GM19239 (cell line): ENCODE measurements around the gene SASS6.
A peak's percentile ranks its signal among the peaks of the same experiment; 100 is the strongest.

Experiments
- DNase-seq: peaks from one replicate; pipeline ENCODE4 v3.0.0; 2011; ENCODE audit warnings: low spot score; ENCODE audit not compliant: insufficient read length
- FAIRE-seq: peaks from 2 replicates; lab custom pipeline; 2011; peaks lifted over from hg19 to GRCh38; lab: Jason Lieb, UNC

Gene SASS6

DNA sequence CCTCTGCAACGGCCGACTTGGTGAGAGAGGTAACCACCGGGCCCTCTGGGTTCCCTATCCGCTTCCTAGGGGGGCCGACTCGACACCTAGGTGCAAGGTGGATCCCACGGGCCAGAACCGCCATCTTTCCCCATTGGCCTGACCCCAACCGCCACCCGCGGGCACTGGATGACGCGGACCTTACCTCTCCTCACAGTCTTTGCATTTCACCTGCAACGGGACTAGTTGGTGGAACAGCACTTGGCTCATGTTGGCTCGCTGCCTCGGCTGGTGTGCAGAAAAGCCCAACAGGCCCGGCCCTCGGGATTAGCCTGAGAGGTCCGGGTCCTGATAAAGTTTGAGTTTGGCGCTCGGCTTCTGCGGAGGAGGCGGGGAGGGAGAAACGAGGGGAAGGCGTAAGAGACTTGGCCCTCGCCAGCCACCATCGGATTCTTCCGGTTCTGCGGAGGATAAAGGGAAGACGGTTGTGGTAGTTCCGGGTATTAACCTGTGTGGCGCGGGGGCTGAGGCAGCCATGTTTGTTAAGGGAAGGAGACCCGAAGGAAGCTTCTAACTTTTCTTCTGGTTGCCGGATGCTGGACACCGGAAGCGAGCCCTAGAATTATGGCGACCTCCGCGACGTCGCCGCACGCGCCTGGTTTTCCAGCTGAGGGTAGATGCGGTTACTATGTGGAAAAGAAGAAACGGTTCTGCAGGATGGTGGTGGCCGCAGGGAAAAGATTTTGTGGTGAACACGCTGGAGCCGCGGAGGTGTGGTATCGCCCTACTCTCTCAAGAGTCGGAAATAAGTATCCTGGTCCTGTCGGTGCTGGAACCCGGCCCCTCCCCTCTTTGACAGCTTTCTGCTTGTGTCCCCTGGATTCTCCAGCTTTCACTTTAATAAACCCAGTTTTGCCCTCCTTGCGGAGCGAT is at the start of gene SASS6, which contains the start of gene TRMT13:
SASS6 (minus strand) TSS at position 365 of the 912 bp plus-strand sequence; CDS start at position 249, 116 bp downstream.
TRMT13 (plus strand) TSS at position 598 of the 912 bp plus-strand sequence; CDS start at position 604, 6 bp downstream.
- peak; percentile 99 for FAIRE-seq

GRCh38 chr1:100178091-100178490 is 45.4 kb upstream of the SASS6 start, which contains the start of gene LRRC39:
Gene LRRC39, minus strand, starts transcription at chr1:100178256. Its CDS starts 9,740 bp downstream, at chr1:100168516.
- FAIRE-seq (no peak), DNase-seq (no peak)

More for the DNA sequence above, at the start of gene SASS6, which contains the start of gene TRMT13:
- DNase-seq = peak; percentile 53

DNA sequence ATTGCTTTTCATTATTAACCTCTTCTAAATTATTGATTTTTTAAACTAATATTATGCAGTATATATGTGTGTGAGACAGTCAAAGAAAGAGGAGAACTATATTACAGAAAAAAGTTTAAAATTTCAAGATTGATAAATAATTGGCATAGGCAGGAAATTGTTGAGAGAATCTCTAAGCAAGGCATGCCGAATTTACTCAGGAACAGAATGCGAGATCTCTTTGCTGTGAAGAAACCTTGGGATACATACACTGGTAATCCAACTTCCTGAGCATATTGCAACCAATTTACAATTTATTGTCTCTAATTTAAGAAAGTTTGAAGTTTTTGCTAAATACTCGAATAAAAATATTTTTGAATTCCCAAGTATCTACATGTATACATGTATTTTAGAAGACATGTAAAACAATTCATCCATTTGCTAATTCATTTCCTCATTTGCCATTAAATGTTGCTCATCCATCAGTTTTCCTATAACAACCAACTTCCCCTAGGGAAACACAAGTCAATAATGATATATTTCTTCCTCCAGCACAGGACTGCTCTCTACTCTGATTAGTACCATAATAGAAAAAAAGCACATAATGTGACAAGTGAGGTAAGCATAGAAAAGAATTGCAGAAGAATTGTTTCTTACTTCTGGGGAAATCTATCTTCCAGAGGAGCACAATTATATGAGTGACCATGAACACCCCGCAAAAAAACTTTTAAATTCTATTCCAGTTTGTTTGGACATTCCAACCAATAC is 44.7 kb upstream of the SASS6 start:
- FAIRE-seq (no peak), DNase-seq (no peak)

DNA sequence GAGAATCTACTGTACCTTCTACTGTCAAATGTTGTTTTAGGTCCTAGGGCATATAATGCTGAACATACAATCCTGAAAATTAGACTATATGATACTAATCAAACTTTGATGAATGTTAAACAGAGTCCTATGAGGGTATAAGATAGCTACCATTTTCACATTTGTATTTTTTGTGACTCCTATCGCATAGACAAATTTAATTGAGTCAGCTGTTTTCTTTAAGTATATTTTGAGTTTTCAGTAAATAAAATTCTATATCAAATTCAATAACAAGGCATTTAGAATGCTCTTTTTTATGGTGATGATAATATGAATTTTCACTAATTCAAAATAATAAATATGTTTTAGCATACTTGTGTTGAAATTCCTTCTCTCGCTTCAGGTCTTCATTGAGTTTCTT is 35.3 kb upstream of the SASS6 start:
- DNase-seq = no peak
- FAIRE-seq = no peak

DNA sequence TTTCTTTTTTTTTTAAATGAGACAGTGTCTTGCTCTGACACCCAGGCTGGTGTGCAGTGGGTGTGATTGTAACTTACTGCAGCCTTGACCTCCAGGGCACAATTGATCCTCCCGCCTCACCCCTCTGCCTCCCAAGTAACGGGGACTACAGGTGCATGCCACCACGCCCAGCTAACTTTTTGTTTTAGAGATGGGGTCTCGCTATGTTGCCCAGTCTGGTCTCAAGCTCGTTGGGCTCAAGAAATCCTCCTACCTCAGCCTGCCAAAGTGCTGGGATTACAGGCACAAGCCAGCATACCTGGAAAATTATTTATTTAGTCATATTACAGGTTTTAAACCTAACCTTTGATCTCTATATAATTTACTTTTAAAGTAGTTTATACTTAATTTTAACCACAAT is 32.0 kb upstream of the SASS6 start:
- no peak for FAIRE-seq

DNA sequence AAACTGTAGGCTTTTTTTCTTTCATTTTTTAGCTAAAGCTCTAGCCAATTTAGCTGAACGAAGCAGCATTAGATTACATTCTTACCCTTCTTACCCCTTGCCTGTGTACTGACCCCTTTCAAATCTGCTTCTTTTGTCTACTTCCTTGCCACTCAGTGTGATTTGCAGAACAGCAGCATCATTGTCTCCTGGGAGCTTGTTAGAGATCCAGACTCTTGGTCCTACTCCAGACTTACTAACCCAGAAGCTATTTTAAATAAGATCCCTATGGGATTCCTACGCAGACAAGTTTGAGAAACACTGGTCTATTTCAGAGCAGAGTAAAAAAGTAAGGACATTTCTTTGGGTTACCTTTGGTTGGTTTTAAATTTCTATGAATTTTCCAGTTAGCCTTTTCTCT is 31.5 kb upstream of the SASS6 start:
- DNase-seq = no peak
- FAIRE-seq = no peak

More for the DNA sequence above, 32.0 kb upstream of the SASS6 start:
- no peak for DNase-seq

- no peak for DNase-seq
- no peak for FAIRE-seq
These were observed 30.2 kb upstream of the SASS6 start for GRCh38 chr1:100162881-100163280.

DNA sequence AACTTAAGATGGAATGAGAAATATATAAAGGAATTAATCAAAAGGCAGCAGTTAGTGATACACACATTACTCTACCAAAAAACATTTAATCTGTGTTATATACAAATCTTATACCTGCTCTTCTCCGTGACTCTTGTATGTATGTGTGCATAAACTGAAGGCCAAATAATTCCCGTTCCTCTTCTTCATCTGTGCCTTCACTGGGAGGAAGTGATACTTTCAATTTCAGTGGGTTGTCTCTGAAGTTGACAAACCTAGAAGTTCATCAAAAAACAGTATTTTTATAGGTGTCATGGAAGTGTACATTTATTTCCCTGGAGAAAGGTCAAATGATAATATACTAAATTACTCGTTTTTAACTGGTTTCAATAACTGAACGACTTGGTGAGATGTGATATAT is 19.5 kb upstream of the SASS6 start:
- peak; percentile 84 for FAIRE-seq
- peak; percentile 22 for DNase-seq

DNA sequence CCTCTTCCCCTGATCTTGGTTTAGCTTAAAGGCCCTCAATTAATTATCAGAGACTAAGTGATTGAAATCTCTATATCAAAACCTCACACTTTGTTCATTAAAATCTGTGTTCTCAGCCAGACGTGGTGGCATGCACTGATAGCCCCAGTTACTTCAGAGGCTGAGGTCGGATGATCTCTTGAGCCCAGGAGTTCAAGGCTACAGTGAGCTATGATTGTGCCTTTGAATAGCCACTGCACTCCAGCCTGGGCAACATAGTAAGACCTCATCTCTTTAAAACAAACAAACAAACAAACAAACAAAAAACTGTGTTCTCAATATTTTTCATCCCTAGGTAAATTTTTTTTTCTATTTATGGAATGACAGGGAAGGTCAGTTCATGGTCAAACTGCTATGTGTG is 18.9 kb upstream of the SASS6 start:
- no peak for DNase-seq
- no peak for FAIRE-seq

DNA sequence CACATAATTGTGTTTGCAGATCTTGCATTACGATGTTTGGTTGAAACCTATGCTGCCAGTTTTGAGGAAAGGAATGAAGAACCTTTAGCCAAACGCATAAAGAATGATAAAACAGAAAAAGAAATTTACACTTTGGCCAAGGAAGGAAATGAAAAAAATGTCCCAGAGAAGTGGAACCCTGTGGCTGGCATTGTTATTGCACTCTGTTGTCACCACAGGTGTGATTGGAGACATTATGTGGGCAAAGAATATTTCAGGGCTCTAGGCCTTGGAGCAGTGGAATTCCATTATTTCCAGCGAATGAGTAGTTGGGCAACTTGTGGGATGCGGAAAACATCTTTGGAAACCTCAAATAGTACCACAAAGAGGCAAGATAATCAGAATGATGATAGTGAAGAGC is 15.1 kb upstream of the SASS6 start:
- no peak for FAIRE-seq

GRCh38 chr1:100146958-100147357 is 14.2 kb upstream of the SASS6 start:
- FAIRE-seq = no peak
- no peak for DNase-seq

More for the DNA sequence above, 15.1 kb upstream of the SASS6 start:
- no peak for DNase-seq

- FAIRE-seq = no peak
- no peak for DNase-seq
These were observed 12.4 kb upstream of the SASS6 start for GRCh38 chr1:100145116-100145515.

DNA sequence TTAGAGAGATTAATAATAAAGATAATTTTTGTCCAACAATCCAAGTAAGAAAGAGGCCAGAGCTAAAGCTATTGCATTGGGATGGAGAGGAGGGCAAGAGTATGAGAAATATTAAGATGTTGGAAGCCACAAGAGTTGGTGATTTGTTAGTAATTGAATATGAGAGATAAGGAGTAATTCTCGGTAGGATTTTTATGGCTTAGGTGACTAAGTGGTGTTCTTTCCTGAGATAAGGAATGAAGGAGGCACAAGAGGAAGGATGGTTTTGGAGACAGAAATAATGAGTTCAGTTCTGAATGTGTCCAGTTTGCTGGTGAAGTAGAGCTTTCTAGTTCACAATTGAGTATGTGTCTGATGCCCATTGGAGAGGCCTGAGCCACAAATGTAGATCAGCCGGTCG is 9.6 kb upstream of the SASS6 start:
- DNase-seq = no peak
- no peak for FAIRE-seq

- FAIRE-seq = no peak
- DNase-seq = no peak
These were observed 8.5 kb upstream of the SASS6 start for GRCh38 chr1:100141192-100141591.

DNA sequence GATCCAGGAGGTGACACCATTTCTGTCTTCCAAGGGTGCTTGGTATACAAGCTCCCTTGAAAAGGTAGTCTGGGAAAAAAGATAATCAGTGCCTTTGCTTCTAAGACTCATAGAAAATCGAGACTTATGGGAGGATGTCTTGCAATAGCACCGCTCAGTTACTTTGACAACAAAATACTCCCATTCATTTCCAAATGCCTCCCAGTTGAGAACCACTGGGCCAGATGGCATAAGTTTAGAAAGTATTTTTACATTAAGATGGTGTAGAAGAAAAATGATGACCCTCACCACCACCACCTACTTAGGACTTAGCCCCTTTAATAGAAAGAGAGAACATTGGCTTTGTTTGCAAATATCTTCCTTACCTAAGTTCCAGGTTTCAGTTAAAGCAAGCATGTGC is 4.9 kb upstream of the SASS6 start:
- no peak for DNase-seq
- no peak for FAIRE-seq

- DNase-seq (no peak), FAIRE-seq (peak; percentile 18)
These were observed 2.1 kb upstream of the SASS6 start for GRCh38 chr1:100134872-100135271.

GRCh38 chr1:100131623-100132022 is 1.1 kb downstream of the SASS6 start:
- FAIRE-seq (peak; percentile 11), DNase-seq (no peak)

- FAIRE-seq (no peak), DNase-seq (no peak)
These were observed 2.1 kb downstream of the SASS6 start for GRCh38 chr1:100130552-100131077.

DNA sequence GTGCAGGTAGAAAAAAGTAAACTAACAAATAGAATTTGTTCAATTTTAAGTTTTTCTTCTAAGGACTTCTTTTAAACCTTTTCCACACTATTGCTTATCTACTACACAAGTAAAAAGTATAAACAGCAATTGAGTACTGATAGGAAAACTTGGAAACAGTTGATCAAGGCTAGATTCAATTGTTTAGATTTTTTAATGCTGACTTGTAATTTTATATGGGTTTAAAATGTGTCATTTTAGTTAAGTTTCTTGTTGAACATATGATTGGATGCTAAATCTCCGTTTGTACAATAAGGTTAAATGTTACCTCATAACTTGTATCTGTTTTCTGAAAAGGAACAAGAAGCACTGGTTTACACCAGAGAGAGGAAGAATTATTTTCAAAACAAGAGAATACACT is 5.5 kb downstream of the SASS6 start:
- DNase-seq (no peak), FAIRE-seq (no peak)

DNA sequence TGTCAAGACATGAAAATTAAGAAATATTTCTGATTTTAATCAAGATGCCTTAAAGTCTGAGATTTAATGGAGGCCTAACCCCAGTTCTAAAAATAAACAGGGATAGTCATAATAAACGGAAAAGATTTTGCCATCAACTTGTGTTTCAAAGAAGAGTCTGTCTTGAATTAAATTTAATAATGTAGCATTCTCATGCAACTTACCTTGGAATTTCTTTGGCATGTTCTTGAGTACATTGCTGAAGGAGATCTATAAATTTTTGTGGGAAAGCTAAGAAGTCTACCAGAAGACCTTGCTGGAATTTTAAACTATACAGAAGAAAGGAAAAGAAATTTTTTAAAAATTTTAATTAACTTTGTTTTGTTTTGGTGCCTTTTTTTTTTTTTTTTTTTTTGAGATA is 10.6 kb downstream of the SASS6 start:
- FAIRE-seq (peak; percentile 81), DNase-seq (no peak)

DNA sequence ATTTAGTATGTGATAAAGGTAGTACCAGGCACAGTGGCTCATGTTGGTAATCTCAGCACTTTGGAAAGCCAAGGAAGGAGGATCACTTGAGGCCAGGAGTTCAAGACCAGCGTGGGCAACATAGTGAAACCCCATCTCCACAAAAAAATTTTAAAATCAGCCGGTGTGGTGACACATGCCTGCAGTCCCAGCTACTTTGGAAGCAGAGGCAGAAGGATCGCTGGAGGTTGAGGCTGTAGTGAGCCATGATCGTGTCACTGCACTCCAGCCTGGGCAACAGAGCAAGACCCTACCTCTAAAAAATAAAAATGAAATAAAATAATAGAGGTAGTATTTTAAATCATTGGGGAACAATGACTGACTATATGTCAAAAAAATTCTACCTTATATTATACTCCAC is 17.2 kb downstream of the SASS6 start:
- FAIRE-seq (no peak), DNase-seq (no peak)
